Endothelial cell of umbilical vein (primary cell): Measurements from ENCODE around the gene GPR180. TPM values are rescaled to one million over a fixed set of nuclear protein-coding genes. Genes with fewer than 3 reads are reported as not detected.

ENCODE experiments used
- BruUV-seq: library from RNA; stranded (reverse); fragments of 400-500 nt; replicated peaks from 2 replicates; lab custom pipeline; 2021; lab: Mats Ljungman, UMichigan
- CTCF ChIA-PET: fragments of 300-600, 350-600 bp; sonication (Branson Sonifier 250); formaldehyde crosslinking; loops from one replicate; lab custom pipeline; 2021; ENCODE audit warnings: antibody characterized with exemption, inconsistent platforms; lab: Charles Lee
- POLR2A ChIA-PET: fragments of 300-600, 350-600 bp; sonication (Branson Sonifier 250); formaldehyde crosslinking; loops from one replicate; lab custom pipeline; 2021; ENCODE audit warnings: antibody characterized with exemption, inconsistent platforms; lab: Charles Lee
- DNase-seq: peaks from one replicate; pipeline ENCODE4 v3.0.0-alpha.2; 2011; ENCODE audit warnings: low read depth, low spot score
- FAIRE-seq: peaks from 2 replicates; lab custom pipeline; 2011; peaks lifted over from hg19 to GRCh38; lab: Jason Lieb, UNC
- H2AFZ ChIP-seq: 2 replicates; pipeline ENCODE4 v1.6.0; 2012; ENCODE audit warnings: low read depth, low read length, control low read depth, inconsistent platforms
- H3K27ac ChIP-seq: 2 replicates; pipeline ENCODE4 v1.5.1; 2011; ENCODE audit warnings: low read depth, mild to moderate bottlenecking, control low read depth, low read length, moderate library complexity; ENCODE audit not compliant: insufficient read depth
- H3K27me3 ChIP-seq, 2 experiments: 2 replicates each; pipeline versions ENCODE4 v1.6.0 to v1.6.1; 2011; ENCODE audit warnings: low read length in 2 of 2, mixed read lengths in 1 of 2; ENCODE audit not compliant: control insufficient read depth in 2 of 2, insufficient read depth in 2 of 2
- H3K36me3 ChIP-seq, 2 experiments: 2 replicates in 1 of 2; 3 replicates in 1 of 2; pipeline ENCODE4 v1.5.1; 2011; ENCODE audit warnings: low read length in 2 of 2, mild to moderate bottlenecking in 1 of 2, moderate library complexity in 1 of 2; ENCODE audit not compliant: control insufficient read depth in 2 of 2, insufficient read depth in 2 of 2; ENCODE audit errors: extremely low read depth in 1 of 2
- H3K4me1 ChIP-seq: 3 replicates; pipeline ENCODE4 v1.5.1; 2011; ENCODE audit warnings: mild to moderate bottlenecking, low read length; ENCODE audit not compliant: control insufficient read depth, insufficient read depth; ENCODE audit errors: extremely low read depth
- H3K4me2 ChIP-seq: 2 replicates; pipeline ENCODE4 v1.6.1; 2011; ENCODE audit warnings: low read length, control low read depth, mixed read lengths; ENCODE audit not compliant: insufficient read depth
- H3K4me3 ChIP-seq, 3 experiments: fragments of 200-600 bp in 1 of 3; sonication (generic), shearing (Covaris generic) in 1 of 3; replicated peaks in 1 of 3; 2 replicates each; pipeline ENCODE4 v1.5.1; 2011 to 2016; ENCODE audit warnings: control low read depth in 3 of 3, low read length in 3 of 3, mild to moderate bottlenecking in 2 of 3, inconsistent platforms in 1 of 3, low read depth in 1 of 3, moderate library complexity in 1 of 3; ENCODE audit not compliant: insufficient read depth in 1 of 3
- H3K79me2 ChIP-seq: 2 replicates; pipeline ENCODE4 v1.6.0; 2012; ENCODE audit warnings: low read length, inconsistent platforms; ENCODE audit not compliant: control insufficient read depth, insufficient read depth
- H3K9ac ChIP-seq: replicated peaks from 2 replicates; pipeline ENCODE3; 2011; ENCODE audit warnings: low read length, control low read depth; ENCODE audit not compliant: insufficient read depth; ENCODE audit errors: extremely low read depth
- H3K9me1 ChIP-seq: replicated peaks from 3 replicates; pipeline ENCODE4 v1.6.0; 2011; ENCODE audit warnings: mild to moderate bottlenecking, low read length; ENCODE audit not compliant: control insufficient read depth, insufficient read depth; ENCODE audit errors: extremely low read depth
- H3K9me3 ChIP-seq: replicated peaks from 2 replicates; pipeline ENCODE4 v1.5.1; 2012; ENCODE audit warnings: low read length, inconsistent platforms; ENCODE audit not compliant: control insufficient read depth, insufficient read depth
- H4K20me1 ChIP-seq: replicated peaks from 2 replicates; pipeline ENCODE3; 2011; ENCODE audit warnings: mild to moderate bottlenecking, low read length; ENCODE audit not compliant: control insufficient read depth, insufficient read depth; ENCODE audit errors: extremely low read depth
- CTCF ChIP-seq, 2 donors: IDR thresholded peaks; 1 replicate in 1 of 2; 2 replicates in 1 of 2; pipeline ENCODE4 v1.5.1; 2011; ENCODE audit warnings: low read length in 2 of 2, mild to moderate bottlenecking in 2 of 2, moderate library complexity in 2 of 2, control low read depth in 1 of 2, inconsistent platforms in 1 of 2, low read depth in 1 of 2; ENCODE audit not compliant: insufficient read depth in 1 of 2; ENCODE audit errors: extremely low read depth in 1 of 2
- FOS ChIP-seq: IDR thresholded peaks from 2 replicates; pipeline ENCODE4 v1.6.1; 2011; ENCODE audit warnings: mild to moderate bottlenecking, low read length, moderate library complexity, borderline replicate concordance; ENCODE audit not compliant: insufficient read depth
- GATA2 ChIP-seq: IDR thresholded peaks from 2 replicates; pipeline ENCODE4 v1.7.0; 2011; ENCODE audit warnings: low read depth, mild to moderate bottlenecking, moderate library complexity, mixed read lengths, low read length; ENCODE audit not compliant: insufficient read length, insufficient read depth
- MAX ChIP-seq: IDR thresholded peaks from 2 replicates; pipeline ENCODE4 v1.6.1; 2011; ENCODE audit not compliant: insufficient read depth, insufficient read length
- MYC ChIP-seq: IDR thresholded peaks from one replicate; pipeline ENCODE4 v1.6.1; 2011; ENCODE audit warnings: mild to moderate bottlenecking, low read depth, low read length
- POLR2A ChIP-seq: IDR thresholded peaks from 2 replicates; pipeline ENCODE4 v1.6.1; 2012; ENCODE audit warnings: low read depth, mild to moderate bottlenecking, control low read depth, low read length
- dilution Hi-C: fragments of 300-500 bp; cut with MboI; formaldehyde crosslinking; loops from one replicate; pipeline ENCODE4 v1.15.0; 2019; ENCODE audit warnings: low sequenced_read_pairs; ENCODE audit not compliant: extremely low pct_ligation_motif_present
- intact Hi-C: fragments of 100-400 bp; cut with micrococcal nuclease; formaldehyde crosslinking; loops from one replicate; pipeline ENCODE4 v1.10.0; 2022
- polyA plus RNA-seq, 4 experiments: library from polyadenylated mRNA; depleted of rRNA in 3 of 4; stranded (reverse) in 3 of 4; unstranded in 1 of 4; fragments of >200 nt; gene quantifications; 2 replicates each; pipeline versions ENCODE4 v1.2.1 to v1.2.3, GENCODE V29; 2011 to 2012; ENCODE audit warnings: missing spikeins in 1 of 4
- total RNA-seq: library from RNA; stranded (reverse); gene quantifications from 2 replicates; pipeline ENCODE4 v1.2.3, GENCODE V29; 2021

The GPR180 gene
- total and polyA plus RNA-seq, 2 donors (not counting 3 experiments of a cell fraction or from before 2014, with no cell fraction given) = 3.1 to 8.3 TPM

- H2AFZ ChIP-seq = no peak overlapping the region
Measured at GRCh38 chr13:94666065-94666464, 64.4 kb downstream of the GPR180 start.

More at GRCh38 chr13:94666065-94666464, 64.4 kb downstream of the GPR180 start:
- Histone ChIP-seq H3K36me3 (no peaks in the 10 kb centered on the region), H3K4me2 (no peak overlapping the region), H3K9ac (no peak overlapping the region), H3K4me1 (no peaks in the 10 kb centered on the region), H3K9me1 (no peaks in the 10 kb centered on the region), H3K27me3 (peaks cover 0 to 3% of the 10 kb centered on the region in 2 experiments), H3K79me2 (no peaks in the 10 kb centered on the region), H3K27ac (no peak overlapping the region), H4K20me1 (no peaks in the 10 kb centered on the region), H3K9me3 (no peaks in the 10 kb centered on the region), H3K4me3 (no peak overlapping the region)
- DNase-seq (no peak), FAIRE-seq (no peak)
- dilution Hi-C loops = no loop called here
- ChIA-PET POLR2A (no interaction called here), CTCF (interaction anchor here (1.0 to 1.1 kb wide), 2 partner anchors 9 to 46 kb away, joined by 3 read pairs; no protein-coding TSS in a partner anchor)
- TF ChIP-seq GATA2 = no peak
- TF ChIP-seq MAX = no peak
- no peak for TF ChIP-seq POLR2A
- TF ChIP-seq FOS = no peak
- TF ChIP-seq CTCF (IDR thresholded peaks at IDR 0.05; ENCODE audit: extremely low read depth in 1 of 2, insufficient read depth in 1 of 2, low read depth in 1 of 2, low read length in 2 of 2) = no peak
- no peak for TF ChIP-seq MYC
- no TSS peak for BruUV-seq
- intact Hi-C loops = no loop called here
